Measurements from ENCODE around the gene CASZ1.

CASZ1 gene

DNA sequence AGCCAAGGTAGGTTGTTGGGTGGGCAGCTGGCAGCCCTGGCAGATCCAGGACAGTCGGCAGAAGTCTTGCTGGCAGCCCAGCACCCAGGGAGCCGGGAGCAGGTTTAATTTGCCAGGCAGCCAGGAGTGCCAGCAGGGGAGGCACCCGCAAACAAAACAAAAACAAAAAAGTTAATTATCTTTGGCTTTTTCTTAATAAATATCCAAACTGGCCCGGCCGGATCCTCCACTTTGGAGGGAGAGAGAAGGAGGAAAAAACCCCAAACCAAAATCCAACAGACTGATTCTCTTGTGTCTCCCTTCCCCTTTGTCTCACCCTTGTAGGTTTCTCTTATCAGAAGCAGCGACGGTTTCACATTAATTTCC lies 97.0 kb downstream of the CASZ1 start:
- no peak for DNase-seq

- no peak for DNase-seq
Measured at GRCh38 chr1:10698726-10699469, 97.5 kb downstream of the CASZ1 start.

DNA sequence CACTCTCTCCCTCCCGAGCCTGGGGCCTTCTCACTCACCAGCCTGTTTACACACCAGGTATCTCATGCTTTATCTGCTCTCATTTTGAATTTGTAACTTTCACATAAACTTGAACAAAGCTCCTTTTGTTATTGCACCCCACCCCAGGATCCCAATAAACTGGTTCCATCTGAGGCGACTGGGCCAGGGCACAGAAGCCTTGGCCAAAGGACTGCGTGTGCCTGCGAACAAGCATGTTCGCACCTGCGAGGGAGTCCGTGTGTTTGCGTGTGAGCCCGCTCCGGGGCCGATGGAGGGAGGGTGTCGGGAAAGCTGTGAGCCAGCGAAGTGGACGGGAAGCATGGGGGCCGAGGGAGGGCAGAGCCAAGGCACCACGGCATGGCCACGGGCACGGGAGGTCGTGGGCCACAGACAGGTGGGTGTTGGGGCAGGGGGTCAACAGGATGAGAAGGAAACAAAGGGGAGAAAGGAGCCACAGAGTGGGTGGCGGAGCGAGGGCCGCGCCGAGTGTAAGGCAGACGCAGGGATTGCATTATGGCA lies 98.8 kb downstream of the CASZ1 start:
- no peak for DNase-seq

DNA sequence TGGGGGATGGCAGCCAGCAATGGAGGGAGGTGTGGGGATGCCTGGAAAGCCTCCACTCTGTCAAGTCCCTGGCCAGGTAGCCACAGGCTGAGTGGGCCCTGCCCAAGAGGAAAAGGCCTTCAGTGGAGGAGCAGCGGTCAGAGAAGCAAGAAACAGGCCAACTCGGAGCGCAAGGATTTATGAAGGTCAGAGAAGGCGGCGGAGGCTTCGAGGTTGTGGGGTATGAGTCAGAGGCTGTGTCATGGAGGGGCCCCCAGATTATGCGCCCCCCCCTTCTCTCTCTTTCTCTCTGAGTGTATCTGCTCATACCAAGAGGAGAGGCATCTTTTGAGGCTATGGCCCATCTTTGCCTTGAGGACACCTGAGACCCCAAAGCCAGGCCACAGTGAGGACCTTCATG lies 99.5 kb downstream of the CASZ1 start:
- DNase-seq, result no peak

- peak; percentile 90 for DNase-seq
Measured at GRCh38 chr1:10694633-10695627, 101.5 kb downstream of the CASZ1 start.

GRCh38 chr1:10694274-10694632 lies 102.2 kb downstream of the CASZ1 start:
- DNase-seq, result peak; percentile 72

DNA sequence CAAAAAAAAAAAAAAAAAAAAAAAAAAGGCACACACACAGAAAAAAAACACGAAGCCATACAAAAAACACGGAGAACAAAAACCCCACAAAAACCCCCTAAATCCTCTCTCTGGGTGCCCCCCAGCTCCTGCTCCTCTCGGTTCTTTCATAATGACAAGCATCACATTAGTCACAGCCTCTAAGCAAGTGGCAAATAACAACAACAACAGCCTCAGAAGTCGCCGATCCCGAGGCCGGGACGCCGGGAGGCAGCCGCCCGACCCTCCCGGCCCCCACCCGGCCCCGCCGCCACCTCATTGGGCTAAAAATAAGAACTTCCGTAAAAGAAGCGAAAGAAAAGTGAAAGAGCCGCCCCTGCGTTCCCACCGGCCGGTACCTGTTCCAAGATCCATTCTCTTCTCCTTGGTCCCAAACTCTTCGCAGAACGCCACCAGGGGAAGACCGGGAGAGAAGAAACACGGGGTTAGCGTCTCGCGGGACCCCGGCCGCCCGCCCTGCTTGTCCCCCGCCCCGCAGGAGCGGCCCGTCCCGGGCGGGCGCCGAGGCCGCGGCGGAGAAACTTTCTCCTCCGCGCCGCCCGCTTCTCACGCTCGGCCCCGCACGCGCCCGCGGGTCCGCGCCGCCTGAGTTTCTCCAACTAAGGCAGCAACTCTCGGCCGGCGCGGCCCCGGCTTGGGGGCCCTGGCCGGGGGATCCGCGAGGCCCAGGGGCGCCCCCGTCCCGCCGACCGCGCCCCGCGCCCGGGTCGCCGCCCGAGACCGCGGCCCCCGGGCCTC lies 102.8 kb downstream of the CASZ1 start:
- peak; percentile 61 for DNase-seq

DNA sequence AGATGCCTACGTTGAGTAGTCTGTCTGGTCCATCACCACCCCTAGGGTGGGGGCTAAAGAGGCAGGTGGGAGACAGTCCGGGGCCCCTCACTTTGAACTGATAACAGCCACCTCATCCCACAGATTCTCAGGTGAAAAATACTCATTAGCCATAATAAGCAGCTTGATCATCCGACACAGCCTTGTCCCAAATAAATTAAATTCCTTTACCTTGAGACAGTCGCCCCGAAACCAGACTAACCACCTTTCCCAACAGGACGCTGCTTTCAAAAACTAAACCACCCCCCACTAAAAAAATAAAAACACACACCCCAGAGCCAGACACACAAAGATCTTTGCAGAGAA lies 103.3 kb downstream of the CASZ1 start:
- DNase-seq, result no peak

- peak; percentile 77 for DNase-seq
Measured at GRCh38 chr1:10692401-10693021, 103.9 kb downstream of the CASZ1 start.

DNA sequence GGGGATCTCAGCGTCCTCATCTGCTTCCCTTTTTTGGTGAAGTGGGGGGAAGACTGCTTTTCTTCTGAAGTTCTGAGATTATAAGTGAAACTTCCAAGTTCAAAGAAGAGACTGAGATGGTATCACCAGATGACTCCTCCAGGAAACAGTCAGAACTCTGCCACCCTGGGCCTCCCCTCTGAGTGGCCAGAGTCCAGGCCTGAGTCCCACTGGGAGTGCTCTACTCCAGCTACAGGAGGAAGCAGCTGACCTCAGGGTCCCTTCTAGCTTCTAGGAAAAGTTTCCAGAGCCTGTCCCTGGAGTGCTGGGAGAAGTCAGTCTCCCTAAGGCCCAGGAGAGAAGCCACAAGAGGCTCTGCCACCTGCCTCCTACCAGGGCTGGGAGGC lies 104.7 kb downstream of the CASZ1 start:
- no peak for DNase-seq

- no peak for DNase-seq
Measured at GRCh38 chr1:10691075-10691739, 105.2 kb downstream of the CASZ1 start.

DNA sequence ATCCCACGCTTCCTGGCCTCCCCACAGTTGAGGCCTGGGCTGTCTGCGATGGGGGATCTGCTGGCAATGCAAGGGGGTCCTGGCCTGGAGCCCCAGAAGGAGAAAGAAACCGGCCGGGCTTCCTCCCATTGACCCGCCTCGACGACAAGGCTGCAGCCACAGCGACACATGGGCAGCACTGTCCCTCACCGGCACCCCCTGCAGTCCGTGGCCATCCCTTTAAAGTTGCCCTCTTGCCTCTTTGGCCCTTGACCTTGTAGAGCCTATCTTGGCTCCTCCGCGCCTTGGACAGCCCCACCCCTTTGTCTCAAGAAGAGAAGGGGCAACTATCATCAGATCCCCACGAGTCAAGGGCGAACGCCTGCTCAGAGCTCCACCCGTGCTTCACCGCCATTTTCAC lies 106.0 kb downstream of the CASZ1 start:
- DNase-seq, result no peak

DNA sequence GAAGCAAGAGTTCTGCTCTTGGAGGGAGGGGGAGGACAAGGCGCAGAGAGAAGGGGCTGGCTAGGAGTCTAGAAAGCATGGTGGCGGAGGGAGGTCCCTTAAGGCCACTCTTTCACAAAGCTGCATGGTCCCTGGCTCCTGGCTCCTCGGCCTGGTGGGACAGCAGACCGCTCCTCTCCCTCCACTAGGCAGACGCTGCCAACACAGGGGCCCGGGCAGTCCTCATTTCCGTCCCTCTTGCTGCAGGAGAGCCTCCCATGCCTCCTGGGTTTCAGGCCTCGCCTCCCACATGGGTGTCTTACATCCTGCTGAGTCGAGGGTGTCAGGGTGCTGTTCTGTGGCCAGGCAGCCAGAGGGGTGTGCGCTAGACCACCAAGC lies 108.0 kb downstream of the CASZ1 start:
- no peak for DNase-seq

DNA sequence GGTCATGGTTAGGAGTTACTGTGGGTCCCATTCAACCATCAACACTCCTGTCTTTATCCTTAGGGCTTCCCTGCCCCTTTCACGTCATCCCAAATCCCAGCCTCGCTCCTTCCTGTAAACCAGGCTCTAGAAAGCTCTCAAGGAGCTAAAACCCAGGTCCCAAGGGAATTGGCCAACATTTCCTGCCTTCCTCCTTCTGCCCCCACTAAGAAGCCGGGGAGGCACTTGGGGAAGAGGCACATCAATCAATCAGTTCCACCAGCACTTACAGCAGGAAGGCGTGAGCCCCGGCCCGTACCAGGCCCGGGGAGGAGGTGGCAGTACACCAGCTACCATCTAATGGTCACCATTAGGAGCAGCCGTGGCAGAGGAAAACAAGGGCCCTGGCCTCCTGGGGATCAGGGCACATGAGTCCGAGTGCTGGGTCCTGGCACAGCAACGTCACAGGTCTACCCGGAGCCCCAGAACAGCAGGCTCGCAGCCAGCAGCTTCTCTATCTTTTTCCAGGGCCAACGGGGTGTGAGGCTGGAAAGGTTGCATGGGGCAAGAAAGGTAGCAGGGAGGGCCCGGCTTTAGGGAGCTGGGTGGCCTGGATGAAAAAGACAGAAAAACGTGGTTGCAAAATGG lies 108.6 kb downstream of the CASZ1 start:
- DNase-seq, result no peak

GRCh38 chr1:10687251-10687651 lies 109.2 kb downstream of the CASZ1 start:
- DNase-seq, result no peak

GRCh38 chr1:10686404-10687040 lies 109.9 kb downstream of the CASZ1 start:
- DNase-seq, result no peak

DNA sequence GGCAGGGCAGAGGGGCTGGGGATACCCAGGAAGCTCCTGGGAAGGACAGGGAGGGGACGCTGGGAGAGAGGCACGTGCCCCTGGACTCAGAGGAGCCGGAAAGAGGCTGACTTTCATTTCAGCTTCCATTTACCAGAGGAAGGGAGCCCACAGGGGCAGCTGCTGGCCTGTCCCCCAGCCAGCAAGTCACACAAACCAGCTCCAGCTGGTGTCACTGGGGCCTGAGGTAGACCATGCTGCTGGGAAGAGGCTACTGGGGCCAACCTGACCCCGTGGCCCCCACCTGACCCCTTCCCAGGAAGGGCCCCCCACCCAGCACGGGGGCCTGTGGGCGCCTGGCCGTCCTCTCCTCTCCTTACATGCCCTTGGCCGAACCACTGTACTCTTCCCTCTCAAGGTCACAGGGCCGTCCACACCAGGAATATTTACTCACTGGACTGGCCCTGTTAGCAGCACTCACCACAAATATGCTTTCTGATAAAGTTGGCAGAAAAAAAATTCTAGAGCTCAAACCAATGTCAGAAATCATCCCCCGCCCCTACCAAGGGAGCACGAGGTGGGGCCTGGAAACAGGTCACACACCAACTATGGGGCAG lies 110.5 kb downstream of the CASZ1 start:
- no peak for DNase-seq

DNA sequence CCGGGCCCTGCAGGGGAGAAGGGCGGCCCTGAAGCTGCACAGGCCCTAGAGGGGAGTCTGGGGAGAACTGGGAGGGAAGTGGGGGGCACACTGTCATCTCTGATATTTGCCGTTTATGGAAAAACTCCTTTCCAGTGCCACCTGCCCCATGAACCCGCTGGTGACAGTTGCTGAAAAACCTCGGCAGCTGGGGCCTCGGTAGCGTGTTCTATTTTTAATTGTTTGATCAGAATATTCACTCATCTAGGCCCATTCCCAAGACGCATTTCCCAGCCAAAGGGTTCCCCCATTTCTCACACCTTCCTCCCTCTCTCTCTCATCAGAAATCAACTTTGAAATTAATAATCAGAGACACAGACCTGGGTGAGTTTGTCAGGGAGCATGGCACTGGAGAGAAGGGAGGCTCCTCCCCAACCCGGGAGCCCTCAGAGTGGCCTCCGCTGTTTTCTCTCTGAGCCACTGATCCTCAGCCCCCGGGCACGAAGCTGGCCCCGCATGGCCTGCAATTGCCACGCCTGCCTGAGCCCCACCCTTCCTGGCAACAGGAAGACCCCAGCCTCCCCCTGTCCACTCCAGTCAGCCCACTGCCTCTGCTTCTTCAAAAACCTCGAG lies 111.1 kb downstream of the CASZ1 start:
- DNase-seq, result no peak

DNA sequence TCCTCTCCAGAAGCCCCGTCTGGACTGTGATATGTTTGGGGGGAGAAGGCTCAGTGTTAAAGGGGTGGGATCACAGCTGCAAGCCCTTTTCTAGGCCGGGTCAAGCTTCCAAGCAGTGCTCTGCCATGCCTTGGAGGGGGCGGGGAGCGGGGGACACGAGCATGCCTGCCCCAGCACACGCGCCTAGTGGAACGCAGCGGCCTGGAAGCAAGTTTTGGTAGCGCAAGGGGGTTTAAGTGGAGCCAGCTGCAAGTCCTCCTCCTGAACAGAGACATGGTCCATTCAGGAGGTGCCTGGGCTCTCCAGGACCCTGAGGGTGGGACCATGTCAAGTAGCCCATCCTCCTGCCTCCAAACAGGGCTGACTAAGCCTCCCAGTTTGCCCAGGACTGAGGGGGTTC lies 112.2 kb downstream of the CASZ1 start:
- DNase-seq, result no peak
